Activated T-cell treated with anti-CD3 and anti-CD28 coated beads for 24 hours (primary cell): ENCODE results near the gene BACH2.
A peak's percentile ranks its signal among the peaks of the same experiment; 100 is the strongest.

Source experiments
- DNase-seq: peaks from one replicate; pipeline ENCODE4 v3.0.0-alpha.2; 2020; ENCODE audit warnings: low read depth

The BACH2 gene

DNA sequence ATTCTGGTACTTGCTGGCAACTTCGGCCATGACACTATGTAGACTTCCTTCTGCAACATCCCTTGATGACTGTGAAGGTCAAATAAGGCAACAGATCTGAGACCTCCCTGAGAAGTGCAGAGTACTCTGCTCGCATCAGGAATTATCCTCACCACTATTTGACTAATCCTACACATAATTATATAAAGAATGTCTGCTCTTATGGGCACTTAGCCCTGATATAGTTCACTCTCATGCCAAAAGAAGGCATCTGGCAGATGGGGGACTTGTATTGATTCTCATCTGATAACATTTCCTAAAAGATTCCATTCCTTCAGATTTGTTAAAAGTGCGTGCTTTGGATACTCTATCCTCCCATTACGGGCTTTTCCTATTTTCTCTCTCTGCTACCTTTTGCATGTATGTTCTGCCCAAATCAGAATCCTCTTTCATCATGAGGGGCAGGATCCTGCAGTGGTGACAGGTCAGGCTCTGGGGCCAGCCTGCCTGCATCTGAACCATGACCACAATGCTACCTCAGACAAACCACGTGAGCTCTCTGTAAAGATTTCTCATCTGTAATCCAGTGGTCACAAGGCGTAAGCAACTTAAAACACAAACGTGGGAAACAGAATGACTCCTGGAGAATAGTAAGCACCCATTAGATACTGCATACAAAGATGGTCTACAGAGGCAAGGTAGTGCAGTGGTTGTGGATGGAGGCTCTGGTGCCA, 268.4 kb downstream of the BACH2 start:
- no peak for DNase-seq

DNA sequence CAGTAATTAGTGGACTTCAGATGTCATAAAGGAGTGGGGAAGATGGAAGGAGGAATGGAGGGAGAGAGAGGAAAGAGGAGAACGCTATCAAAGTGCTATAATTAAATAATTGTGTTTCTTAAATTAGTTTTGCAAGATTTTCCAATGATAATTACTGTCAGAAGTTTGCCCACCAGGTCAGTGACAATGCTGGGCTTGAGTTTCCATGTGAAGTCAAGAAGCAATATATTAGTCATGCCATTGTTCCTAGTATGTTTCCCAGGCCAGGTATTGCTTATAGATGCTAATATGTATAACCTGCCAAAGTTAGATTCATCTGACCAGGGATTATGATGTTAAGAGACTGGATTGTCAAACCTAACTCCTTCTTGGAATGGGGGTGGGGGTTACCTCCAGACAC, 270.4 kb downstream of the BACH2 start:
- DNase-seq, result no peak

DNA sequence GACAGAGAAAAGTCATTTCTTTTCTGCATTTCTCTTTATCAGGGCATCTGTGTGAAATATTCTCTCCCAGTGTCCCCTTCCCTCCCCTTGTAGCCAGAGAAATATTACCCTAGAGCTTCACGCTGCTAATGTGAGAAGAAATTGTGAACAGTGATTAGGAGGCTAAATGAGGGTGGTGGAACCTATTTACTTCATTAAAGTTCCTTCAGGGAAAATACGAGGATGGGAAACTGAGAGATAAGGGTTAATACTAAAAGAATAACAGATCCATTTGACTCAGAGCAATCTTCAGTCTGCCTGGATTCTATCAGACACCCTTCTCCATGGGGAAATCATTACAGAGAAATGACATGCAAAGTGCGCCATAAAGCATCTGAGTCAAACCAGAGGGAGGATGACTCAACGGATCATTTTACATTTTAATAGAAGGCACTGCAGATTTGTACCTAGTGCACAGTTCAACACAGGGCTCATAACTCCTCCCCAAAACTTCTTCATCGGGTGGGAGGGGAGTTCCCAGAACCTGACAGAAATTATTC, 271.1 kb downstream of the BACH2 start:
- DNase-seq, result peak; percentile 52

DNA sequence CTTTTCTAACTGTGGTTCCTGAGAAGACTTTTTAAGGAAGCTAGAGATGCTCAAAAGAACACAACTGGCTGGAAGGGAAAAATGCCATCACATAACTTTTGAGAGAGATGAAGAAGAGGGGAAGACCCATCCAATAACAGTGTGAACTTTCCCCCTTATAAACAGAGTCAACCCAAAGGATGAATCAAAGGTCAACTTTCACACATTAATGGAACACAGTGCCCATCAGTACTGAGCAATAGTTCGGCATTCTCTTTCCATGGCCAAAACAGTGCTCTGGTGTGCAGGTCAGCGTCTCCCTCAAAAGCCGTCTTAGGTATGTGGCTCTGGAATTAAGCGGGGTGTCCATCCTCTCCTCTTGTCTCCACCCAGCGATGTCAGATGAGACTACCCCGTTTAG, 272.0 kb downstream of the BACH2 start:
- DNase-seq, result no peak

DNA sequence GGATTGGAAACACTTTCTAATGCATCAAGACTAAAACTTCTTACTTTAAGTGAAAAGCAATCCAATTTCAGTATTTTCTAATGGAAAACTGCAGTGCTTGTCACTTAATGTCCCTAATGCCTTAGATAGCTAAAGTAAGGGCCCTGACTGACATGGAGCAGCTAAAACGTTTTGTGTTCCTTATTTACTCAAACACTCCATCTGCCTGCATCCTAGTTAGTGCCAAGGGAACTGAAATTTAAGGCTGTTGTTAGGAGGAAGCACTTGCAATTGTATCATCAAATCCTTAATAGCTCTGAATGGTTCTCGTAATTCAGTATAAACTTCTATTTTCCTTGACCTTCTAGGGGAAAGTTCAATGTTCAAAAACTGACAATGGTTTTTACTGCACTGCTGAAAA, 274.9 kb downstream of the BACH2 start:
- DNase-seq, result no peak

DNA sequence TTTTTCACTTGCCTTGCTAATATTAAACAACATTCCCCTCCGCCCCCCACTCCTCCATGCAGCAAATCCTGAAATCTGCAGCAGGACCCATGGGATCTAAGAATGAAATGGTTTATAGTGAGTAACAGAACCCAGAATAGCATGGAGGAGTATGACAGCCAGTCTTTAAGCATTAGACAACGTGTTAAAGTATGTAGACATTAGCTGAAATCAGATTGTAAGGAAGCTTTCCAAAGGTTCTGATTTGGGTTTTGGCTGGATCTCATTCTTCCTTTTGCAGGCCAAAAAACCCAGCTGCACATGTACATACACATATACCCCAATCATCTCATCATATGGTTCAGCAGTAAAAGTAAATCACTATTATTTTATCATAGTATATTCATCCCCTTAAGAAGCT, 275.9 kb downstream of the BACH2 start:
- DNase-seq, result no peak

DNA sequence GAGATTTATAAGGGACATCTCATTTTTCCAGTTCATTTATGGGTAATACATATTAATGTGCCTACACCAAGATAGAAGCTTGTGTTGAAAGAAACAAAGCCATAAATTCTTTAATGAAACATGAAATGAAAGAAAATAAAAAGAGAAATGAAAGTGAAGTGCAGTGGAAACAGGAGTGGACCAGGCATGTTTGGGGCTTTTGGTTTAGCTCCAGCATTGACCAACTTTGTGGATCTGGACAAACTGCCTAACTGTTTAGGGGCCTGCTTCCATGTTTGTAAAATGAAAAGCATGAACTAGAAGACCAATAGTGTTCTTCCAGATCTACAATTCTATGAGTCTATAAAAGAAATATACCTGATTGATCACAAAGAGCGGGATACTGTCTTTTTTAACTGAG, 277.4 kb downstream of the BACH2 start:
- DNase-seq, result no peak

DNA sequence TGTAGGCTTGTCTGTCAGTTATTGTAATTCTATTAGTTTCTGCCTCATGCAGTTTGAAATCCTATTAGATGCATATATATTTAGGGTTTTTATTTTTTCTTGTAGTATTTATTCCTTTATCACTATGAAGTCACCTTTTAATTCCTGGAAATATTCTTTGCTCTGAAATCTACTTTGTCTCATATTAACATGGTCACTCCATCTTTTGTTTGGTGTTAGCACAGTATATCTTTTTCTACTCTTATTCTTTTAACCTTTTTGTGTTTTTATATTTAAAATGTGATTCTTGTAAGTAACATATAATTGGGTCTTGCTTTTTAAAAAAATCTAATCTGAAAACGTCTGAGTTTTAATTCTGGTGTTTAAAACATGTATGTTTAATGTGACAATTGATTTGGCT, 280.8 kb downstream of the BACH2 start:
- DNase-seq, result no peak

DNA sequence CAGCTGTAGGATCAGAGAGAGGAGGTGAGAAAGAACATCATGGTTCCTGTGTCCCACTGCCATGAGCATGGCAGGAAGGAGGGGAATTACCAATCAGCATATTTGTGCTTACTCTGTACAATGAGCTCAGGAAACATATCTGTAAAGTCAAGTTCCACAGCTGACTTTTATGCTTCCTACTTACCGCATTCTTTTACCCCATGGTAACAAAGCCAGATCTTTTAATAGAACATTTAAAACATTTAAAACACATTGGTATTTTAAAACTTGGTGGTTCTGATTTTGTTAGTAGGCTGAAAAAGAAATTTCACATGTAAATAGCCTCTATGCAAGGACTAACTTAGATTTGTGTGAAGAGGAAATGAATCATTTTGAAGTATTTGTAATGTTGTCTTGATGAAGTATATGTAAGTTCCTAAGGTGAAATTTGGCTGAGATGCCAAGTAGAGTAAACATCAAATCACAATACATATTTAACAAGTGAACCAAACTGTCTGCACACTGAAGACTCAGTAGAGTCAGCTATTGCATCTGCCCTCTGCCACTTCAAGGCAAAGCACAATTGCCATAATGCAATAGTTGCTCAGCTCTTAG, 287.6 kb downstream of the BACH2 start:
- no peak for DNase-seq

DNA sequence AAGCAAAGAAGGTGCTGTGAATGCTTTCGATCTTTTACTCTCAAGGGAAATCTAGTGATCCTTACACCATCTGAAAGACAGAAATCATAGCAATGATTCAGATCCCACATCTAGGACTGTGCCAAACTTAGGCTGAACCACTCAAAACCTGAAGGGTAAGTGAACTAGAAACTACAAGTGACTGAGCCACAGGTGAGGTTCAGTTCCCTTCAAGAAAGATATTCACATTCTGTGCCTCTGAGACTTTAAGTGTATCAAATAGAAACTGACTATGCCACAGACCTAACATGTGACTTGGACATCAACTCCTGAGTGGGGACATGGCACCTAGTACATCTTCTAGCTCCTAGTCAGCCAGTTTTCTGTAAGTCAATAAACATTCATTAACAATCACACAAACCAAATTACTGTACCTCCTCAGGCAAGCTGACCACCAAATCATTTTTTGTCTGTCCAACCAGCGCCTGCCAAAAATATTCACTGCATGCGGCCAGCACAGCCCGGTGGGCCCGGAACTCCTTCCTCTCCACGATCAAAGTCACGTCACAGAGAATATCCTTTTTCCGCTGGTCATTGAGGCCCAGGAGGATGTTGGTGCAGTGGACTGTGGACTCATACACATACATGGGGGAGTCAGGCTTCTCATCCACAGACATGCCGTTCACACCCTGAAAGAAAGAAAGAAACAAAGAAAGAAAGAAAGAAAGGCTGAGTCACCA, 288.3 kb downstream of the BACH2 start:
- no peak for DNase-seq

DNA sequence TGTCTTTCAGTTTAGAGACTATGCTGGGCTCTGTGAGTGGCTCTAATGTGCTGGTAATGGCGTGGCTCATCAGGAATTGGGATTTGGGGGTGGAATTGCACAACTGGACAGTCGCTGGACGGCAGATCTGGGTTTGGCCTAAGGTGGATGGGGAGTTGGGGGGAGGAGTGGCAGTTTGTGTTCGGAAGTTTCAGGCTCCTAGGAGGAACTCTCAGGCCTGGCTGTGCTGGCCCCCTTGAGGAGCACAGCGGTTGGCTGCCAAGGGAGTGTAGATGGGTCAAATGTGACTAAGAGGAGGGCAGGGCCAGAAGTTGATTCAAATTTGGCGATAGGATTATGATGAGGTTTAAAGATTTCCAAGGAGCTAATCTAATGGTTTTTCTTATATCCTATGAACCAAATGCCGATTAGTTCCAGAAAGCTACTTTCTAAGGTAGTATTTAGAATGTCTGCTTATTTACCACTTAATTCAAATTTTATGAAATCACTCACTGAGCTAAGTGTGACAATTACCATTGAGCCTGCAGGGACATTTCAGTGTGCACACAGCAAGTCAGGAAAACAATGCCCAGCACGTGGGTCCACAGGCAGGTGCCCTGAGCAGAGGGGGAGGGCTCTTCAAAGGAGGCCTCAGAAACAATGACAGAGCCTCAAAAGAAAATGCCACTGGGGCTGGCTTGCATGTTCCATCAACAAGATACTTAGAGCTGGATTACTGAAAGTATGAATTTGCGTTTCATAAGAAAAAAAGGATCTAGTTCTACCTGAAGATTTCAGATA, 291.4 kb downstream of the BACH2 start:
- no peak for DNase-seq

DNA sequence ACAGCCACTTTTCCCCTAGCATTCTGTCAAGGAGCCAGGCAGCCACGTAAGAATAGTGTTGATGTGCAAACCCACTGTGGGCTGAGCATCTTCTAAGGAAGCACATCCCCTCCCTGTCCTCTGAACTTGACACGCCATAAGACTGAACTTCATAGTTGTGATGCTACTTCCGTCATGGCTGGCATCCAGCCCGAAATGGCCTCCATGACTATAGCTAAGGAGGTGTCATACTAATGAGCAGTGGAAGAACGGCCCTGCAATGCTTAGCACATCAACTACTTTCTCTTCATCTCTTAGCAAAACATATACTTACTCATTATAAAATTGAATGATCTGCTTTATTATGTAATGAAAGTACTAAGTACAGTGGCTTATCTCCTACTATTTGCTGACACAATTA, 292.1 kb downstream of the BACH2 start:
- no peak for DNase-seq

DNA sequence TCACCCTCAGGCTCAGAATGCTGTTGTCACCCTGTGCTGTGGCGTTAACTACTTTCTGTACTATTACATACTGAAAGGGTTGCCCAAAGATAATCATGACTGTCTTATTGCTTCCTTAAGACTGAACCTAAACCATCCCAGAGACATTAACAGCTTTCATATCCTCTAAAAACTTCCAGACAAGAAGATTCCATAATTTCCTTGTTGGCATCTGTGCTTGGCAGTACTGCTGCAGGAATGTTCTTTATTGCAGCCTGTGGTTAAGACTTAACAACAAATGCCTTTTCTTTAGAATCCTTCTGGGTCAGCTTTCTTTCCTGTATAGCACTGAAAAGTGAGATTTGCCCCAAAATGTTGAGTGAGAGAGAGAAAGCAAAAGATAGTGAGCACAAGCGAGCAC, 292.7 kb downstream of the BACH2 start:
- no peak for DNase-seq

DNA sequence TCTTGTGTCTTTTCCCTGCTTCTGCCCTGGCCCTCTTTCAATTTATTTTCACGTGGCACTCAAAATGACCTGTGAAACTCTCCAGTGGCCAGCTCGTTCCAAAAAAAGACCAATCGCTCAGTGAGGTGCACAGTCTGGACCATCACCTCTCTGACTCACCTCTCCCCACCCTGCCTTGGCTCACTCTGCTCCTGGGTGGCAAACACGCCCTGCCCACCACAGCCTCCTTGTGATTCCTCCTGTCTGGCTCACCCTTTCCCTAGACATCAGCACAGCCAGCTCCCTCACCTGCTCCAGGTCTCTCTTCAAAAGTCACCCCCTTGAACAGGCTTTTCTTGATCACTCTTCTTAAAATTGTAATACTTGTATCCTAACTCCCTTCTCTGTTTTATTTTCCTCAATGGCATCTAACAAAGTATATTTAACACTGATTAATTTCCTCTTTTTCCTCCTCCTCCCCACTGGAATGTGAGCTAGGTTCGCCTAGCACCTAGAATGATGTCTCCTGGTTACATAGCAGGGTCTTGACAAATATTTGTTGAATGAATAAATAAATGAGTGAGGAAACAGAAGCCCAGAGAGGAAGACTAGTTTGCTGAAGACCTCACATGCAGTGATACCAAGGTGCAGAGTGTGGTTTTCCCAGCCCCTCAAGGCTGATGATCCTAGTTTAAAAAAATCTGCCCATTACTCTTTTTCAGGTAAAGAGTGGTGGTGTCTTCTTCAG, 293.4 kb downstream of the BACH2 start:
- DNase-seq, result no peak

DNA sequence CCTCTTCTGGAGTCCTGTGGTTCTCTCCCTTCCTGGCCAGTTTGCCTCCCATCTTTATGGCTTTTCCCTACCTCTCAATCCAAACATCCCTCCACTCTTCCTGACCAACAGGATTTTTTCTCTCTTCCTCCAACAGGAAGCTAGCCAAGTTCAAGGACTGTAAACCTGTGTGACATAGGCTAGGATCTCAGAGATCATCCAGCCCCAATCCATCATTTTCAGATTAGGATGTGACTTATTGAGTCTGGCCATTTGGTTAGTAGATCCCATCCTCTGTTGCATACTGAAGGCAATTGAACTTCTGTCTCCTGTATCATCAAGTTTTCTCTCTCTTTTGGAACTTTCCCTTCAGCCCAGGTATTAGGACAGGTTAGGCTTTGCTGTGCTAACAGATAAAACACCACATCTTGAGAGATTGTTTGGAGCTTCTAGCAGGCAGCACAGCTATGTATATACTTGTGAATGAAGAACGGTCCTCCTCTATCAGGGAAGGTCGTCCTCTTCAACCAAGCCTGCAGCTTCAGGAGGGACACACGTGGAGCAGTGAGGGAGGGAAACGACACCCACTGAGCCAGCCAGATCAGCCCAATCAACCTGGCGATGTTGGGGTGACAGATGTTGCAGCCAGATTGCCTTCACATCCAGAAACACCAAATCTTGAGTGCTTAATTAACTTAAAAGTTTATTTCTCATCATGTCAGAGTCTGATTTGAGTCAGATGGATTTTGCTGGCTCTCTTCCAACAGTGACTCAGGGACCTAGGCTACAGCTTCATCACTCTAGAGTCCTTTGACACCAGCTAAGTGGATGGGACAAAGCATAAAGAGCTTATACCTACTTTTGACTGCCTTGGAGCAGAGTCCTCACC, 295.5 kb downstream of the BACH2 start:
- no peak for DNase-seq

DNA sequence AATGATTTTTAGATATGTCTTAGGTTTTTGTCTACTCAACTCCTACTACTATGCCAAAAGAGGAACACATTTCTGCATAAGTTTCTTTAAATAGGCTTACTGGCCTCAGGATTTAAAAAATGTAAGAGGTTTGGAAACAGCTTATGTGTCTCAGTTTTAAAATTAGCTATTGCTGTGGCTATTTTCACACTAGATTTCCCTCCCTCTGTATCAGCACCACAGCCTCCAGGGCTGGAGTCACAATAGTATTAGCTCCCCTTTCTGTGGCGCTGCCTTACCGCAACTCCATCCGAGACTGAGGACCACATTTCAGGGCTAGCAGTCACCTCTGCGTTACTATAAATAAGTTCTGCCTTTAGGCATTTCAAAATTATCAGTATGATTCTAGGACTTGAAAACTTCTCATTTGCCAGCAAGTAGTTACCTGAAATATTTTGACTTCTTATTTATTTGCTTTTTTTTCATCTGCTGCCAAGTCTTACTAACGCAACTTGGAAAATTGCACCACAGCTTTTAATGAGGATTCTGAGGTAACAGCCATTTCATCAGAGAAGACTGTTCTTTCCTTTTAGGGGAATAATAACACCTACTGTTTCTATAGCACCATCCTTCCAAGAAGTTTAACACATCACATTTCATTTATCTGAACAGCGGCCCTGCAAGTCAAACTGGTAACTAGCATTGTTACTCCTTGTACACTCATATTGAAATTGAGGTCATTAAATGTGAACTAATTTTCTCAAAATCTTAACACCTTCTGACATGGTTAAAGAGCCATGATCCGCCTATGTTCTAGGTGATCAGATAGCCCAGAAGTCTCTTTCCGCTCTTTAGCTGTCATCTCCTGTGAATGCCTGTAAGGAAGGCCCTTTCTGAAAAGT, 296.5 kb downstream of the BACH2 start:
- DNase-seq, result no peak

DNA sequence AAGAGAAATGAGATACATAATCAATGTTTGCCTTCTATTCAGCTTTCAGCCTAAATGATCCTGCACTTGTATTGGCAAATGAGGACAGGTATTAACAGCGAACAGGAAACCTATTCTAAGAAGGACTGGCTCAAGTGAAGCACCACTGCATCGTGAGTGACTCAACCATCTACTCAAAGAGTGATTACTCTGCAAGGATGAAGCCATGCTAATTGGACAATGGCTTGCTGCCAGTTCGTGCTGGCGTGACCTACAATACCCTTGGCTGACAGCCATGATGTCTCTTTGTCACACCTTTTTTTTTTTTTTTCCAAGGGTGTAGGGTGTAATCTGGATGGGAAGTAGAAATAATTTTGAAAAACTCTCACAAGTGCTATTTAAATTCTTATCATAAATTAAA, 297.5 kb downstream of the BACH2 start:
- DNase-seq, result no peak

DNA sequence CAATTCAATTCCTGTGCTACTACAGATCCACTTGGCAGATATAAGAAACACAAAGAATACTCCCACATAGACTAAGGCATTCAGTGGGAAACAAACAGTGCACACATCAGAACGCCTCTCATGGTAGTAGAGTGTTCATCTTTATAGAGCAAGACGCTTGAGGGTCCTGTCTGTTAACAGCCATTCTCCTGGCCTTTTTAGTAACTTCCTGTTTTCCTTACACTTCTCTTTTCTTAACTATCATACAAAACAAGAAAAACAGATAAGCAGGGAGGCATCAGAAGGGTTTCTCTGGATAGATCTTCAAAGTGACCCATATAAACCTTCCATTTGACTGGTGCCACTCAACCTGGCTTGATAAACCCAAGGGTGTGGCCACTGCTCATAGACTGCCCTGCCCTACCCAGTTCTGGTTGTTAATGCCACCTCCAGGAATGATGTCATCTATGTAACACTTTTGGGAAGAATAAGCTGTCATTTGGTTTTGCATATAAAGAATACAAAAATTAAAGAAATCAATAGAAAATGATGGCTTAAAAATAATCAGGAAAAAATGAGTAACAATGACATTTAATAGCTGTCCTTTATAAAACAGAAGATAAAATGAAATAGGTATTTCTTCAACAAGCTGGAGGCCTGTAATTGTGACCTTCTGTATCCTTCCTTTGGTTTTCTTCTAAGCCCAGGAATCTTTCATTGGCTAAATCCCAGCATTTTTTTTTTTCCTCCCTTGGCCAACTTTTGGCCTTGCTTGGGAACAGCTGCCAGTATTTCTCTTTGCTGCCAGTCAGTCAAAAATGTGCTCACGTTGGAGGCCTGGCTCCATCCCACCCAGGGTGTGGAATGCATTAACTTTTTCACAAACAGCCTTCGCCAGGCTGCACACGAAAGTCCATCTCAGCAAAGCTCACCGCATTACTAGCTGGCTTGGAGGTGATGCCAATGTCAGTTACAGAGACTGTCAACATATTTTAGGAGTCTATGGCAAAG, 298.9 kb downstream of the BACH2 start:
- DNase-seq, result no peak

DNA sequence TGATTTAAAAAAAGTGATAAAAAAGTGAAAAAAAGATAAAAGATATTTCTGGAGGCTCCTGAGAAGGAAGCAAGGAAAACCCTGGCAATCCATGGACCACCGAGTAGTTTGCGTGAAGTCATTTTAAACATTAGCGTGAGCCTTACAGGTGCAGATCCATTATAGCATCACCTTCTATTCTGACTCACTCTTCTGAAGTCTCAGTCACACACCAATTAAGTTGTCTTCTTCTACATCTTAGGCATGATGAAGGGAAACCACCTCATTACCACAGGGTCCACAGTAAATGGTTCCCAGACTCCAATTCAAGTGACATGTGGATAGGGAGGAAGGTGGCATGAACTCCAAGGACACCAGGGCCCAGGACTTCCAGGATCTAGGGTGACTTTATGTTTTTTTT, 303.2 kb downstream of the BACH2 start:
- no peak for DNase-seq
